ENCODE measurements around the gene TNIP1. TPM values are rescaled to one million over a fixed set of nuclear protein-coding genes. Genes with fewer than 3 reads are reported as not detected.

Gene TNIP1
- total RNA-seq: 65.6 and 75.3 TPM in 2 replicates

- Histone ChIP-seq H3K27me3 (ENCODE audit: control insufficient read depth, insufficient read depth, low read length) (no peaks in the 10 kb centered on the region), H3K4me3 (ENCODE audit: low read depth, low read length) (peak within 1 kb of the TSS; percentile 80), H3K36me3 (ENCODE audit: control insufficient read depth, insufficient read depth, low read length) (peaks cover 7% of the 10 kb centered on the region)
- no peak for TF ChIP-seq CTCF (IDR thresholded peaks at IDR 0.05; ENCODE audit: insufficient read depth, low read length, severe bottlenecking)
- DNase-seq (ENCODE audit: low read depth) (peak; percentile 75), FAIRE-seq (no peak)
Observed at GRCh38 chr5:151080613-151081430, at the start of gene TNIP1. Gene TNIP1 (minus strand): TSS chr5:151081034. CDS start chr5:151065095, 15,939 bp downstream.

GRCh38 chr5:151130235-151130921 lies 49.5 kb upstream of the TNIP1 start:
- FAIRE-seq (no peak), DNase-seq (ENCODE audit: low read depth) (no peak)
- no peaks in the 10 kb centered on the region for H3K36me3 ChIP-seq (ENCODE audit: control insufficient read depth, insufficient read depth, low read length)
- H3K4me3 ChIP-seq (ENCODE audit: low read depth, low read length): no peak overlapping the region
- no peaks in the 10 kb centered on the region for H3K27me3 ChIP-seq (ENCODE audit: control insufficient read depth, insufficient read depth, low read length)
- TF ChIP-seq CTCF (IDR thresholded peaks at IDR 0.05; ENCODE audit: insufficient read depth, low read length, severe bottlenecking): no peak

GRCh38 chr5:151128817-151129216 lies 48.0 kb upstream of the TNIP1 start:
- TF ChIP-seq CTCF (IDR thresholded peaks at IDR 0.05; ENCODE audit: insufficient read depth, low read length, severe bottlenecking): no peak
- H3K36me3 ChIP-seq (ENCODE audit: control insufficient read depth, insufficient read depth, low read length): no peaks in the 10 kb centered on the region
- no peaks in the 10 kb centered on the region for H3K27me3 ChIP-seq (ENCODE audit: control insufficient read depth, insufficient read depth, low read length)
- H3K4me3 ChIP-seq (ENCODE audit: low read depth, low read length): no peak overlapping the region
- FAIRE-seq (no peak), DNase-seq (ENCODE audit: low read depth) (no peak)

GRCh38 chr5:151127926-151128325 lies 47.1 kb upstream of the TNIP1 start:
- DNase-seq (ENCODE audit: low read depth) (no peak), FAIRE-seq (no peak)
- TF ChIP-seq CTCF (IDR thresholded peaks at IDR 0.05; ENCODE audit: insufficient read depth, low read length, severe bottlenecking): no peak
- no peaks in the 10 kb centered on the region for H3K36me3 ChIP-seq (ENCODE audit: control insufficient read depth, insufficient read depth, low read length)
- H3K27me3 ChIP-seq (ENCODE audit: control insufficient read depth, insufficient read depth, low read length): no peaks in the 10 kb centered on the region
- no peak overlapping the region for H3K4me3 ChIP-seq (ENCODE audit: low read depth, low read length)

- Histone ChIP-seq H3K4me3 (ENCODE audit: low read depth, low read length) (no peak overlapping the region), H3K27me3 (ENCODE audit: control insufficient read depth, insufficient read depth, low read length) (peaks cover 2% of the 10 kb centered on the region), H3K36me3 (ENCODE audit: control insufficient read depth, insufficient read depth, low read length) (no peaks in the 10 kb centered on the region)
- TF ChIP-seq CTCF (IDR thresholded peaks at IDR 0.05; ENCODE audit: insufficient read depth, low read length, severe bottlenecking): peak; percentile 91
- peak; percentile 26 for DNase-seq (ENCODE audit: low read depth)
- no peak for FAIRE-seq
Observed at GRCh38 chr5:151126199-151126645, 45.4 kb upstream of the TNIP1 start.
